ENCODE measurements around the gene TMEM201. TPM values are rescaled to one million over a fixed set of nuclear protein-coding genes. Genes with fewer than 3 reads are reported as not detected.
"Not testable (repeated sequence)": the region's sequence is repeated elsewhere in the genome, so short reads cannot be mapped to it uniquely, and the experiment has no call there.

Gene TMEM201, protein sequence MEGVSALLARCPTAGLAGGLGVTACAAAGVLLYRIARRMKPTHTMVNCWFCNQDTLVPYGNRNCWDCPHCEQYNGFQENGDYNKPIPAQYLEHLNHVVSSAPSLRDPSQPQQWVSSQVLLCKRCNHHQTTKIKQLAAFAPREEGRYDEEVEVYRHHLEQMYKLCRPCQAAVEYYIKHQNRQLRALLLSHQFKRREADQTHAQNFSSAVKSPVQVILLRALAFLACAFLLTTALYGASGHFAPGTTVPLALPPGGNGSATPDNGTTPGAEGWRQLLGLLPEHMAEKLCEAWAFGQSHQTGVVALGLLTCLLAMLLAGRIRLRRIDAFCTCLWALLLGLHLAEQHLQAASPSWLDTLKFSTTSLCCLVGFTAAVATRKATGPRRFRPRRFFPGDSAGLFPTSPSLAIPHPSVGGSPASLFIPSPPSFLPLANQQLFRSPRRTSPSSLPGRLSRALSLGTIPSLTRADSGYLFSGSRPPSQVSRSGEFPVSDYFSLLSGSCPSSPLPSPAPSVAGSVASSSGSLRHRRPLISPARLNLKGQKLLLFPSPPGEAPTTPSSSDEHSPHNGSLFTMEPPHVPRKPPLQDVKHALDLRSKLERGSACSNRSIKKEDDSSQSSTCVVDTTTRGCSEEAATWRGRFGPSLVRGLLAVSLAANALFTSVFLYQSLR
- polyA plus RNA-seq: 1 to 10 TPM; 3.1 to 7.4 (median 4.4) TPM

DNA sequence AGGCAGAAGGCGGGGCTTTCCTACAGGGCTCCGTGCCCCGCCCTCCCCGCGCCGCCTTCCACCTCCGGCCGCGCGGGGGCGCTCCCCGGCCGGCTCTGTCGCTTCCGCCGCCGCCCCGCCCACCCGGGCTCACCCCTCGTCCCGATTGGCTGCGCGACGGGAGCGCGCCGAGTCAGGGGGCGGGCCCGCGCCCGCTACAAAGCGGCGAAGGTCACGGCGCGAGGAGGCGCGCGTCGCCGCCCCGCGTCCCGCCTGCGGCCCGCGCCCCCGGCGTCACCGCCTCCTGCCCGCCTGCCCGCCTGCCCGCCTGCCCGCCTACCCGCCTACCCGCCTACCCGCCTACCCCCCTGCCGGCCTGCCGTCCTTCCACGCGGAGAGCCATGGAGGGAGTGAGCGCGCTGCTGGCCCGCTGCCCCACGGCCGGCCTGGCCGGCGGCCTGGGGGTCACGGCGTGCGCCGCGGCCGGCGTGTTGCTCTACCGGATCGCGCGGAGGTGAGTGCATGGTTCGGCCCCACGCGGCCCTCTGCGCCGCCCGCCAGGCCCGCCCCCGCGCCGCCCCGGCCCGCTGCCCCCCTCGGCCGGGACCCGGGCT, at the start of gene TMEM201:
Gene TMEM201 (plus strand): TSS at position 361 of the 593 bp plus-strand sequence. CDS start 20 bp downstream, at position 381.
- 0 to 1% (median 0%) methylated on average over 63 to 94 of the region's 94 CpGs for WGBS, 3 donors

GRCh38 chr1:9539165-9539828, 49.4 kb upstream of the TMEM201 start, which contains the start of gene SLC25A33:
Gene SLC25A33, plus strand, starts transcription at chr1:9539465. Its CDS starts 227 bp downstream, at chr1:9539692.
- WGBS, 3 donors: 1 to 2% (median 1%) methylated on average over 44 to 91 of the region's 92 CpGs
- H3K27ac ChIP-seq (ENCODE audit: low read depth, low read length): no peak within 1 kb of the TSS

More for the DNA sequence above, at the start of gene TMEM201:
- no peak within 1 kb of the TSS for H3K27ac ChIP-seq (ENCODE audit: low read depth, low read length)

DNA sequence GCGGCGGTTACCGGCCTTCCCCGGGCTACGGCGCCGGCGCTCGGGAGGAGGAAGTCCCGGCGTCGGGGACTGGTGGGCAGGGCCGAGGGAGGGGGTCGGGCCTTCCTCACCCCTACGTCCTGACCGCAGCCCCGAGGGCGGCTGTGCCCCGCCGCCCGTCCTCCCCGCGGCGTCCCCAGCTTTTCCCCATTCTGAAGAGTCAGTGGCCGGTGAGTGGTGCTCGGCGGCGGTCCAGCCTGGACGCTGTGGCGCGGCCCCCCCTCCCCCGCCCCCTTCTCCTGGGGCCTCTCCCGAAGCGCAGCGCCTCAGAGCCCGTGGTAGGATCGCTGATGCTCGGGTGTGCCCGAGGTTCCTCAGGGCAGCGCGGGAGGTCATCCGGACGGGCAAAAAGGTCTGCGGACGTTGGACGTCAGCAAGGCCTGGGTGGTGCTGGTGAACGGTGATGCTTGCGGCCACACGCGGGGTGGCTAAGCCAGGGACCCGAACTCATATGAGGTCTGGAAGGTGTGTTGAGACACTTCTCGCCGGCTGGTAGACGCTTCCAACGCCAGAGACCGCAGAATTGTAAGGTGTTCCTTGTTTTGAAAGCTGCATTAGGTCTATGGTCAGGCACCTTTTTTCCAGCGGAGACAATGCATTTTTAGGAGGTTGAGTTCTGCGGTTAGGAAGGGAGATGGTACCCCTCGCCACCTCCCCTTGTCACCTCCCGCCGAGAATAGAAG, 48.7 kb upstream of the TMEM201 start:
- no peak overlapping the region for H3K27ac ChIP-seq (ENCODE audit: low read depth, low read length)
- WGBS, 3 donors: 4 to 8% (median 7%) methylated on average over 44 to 61 of the region's 61 CpGs

- WGBS, 3 donors: 3 to 20% (median 10%) methylated on average over 3 of the region's 3 CpGs
- H3K27ac ChIP-seq (ENCODE audit: low read depth, low read length): no peak overlapping the region
These were observed 46.3 kb upstream of the TMEM201 start for GRCh38 chr1:9542430-9542829.

DNA sequence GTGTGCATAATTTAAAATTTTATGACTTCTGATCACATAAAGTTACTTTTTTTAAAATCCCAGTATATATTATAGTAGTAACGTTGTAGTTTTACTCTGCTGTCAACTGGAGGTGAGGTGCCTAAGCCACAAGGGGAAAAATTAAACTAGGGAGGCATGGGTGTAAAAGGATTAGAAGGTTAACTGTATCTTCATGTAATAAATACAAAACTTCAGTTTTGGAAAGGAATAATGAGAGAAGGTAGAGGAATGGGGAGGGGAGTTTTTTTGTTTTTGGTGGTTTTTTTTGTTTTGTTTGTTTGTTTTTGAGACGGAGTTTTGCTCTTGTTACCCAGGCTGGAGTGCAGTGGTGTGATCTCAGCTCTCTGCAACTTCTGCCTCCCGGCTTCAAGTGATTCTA, 43.8 kb upstream of the TMEM201 start:
- H3K27ac ChIP-seq (ENCODE audit: low read depth, low read length): no peak overlapping the region
- 67 to 81% (median 76%) methylated on average over 3 of the region's 3 CpGs for WGBS, 3 donors

GRCh38 chr1:9549955-9550546, 38.7 kb upstream of the TMEM201 start:
- WGBS, 3 donors: 70 to 96% (median 94%) methylated on average over 6 of the region's 6 CpGs
- H3K27ac ChIP-seq (ENCODE audit: low read depth, low read length): no peak overlapping the region

- 80 to 94% (median 93%) methylated on average over 1 of the region's 1 CpG for WGBS, 3 donors
- no peak overlapping the region for H3K27ac ChIP-seq (ENCODE audit: low read depth, low read length)
These were observed 36.7 kb upstream of the TMEM201 start for GRCh38 chr1:9551984-9552383.

GRCh38 chr1:9553736-9554144, 35.0 kb upstream of the TMEM201 start:
- WGBS, 3 donors: 55 to 85% (median 78%) methylated on average over 4 of the region's 4 CpGs
- H3K27ac ChIP-seq (ENCODE audit: low read depth, low read length): no peak overlapping the region

DNA sequence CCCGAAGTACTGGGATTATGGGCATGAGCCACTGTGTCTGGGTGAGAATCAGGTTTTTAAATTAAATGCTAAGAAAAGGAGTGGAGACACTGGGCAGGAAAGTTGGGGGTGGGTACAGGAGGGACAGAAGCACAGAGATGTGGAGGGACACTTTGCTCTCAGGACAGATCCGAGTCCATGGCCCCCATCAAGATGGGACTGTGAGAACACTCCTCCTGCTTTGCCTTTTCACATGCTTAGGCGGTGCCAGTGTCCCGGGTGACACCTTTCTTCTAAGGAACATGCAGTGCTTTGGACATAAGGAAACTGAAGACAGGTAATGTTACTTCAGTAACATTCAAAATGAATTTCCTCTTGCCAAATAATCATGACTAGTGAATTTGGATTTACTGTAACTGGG, 32.8 kb upstream of the TMEM201 start:
- H3K27ac ChIP-seq (ENCODE audit: low read depth, low read length): no peak overlapping the region
- 76 to 86% (median 79%) methylated on average over 4 of the region's 4 CpGs for WGBS, 3 donors

DNA sequence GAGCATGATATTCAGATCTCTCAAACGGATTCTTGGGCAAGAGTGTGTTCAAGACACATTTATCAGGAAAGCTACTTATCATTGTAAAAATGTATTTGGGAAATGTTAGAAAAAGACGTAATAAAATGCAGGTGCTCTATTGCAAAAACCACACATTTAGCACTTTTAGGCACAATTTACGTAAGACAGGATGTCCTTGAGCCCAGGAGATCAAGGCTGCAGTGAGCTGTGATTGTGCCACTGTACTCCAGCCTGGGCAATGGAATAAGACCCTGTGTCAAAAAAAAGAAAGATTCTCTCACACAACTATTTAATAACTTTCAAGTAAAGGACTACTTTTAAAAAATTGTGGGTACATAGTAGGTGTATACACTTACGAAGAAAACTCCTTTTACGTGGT, 31.1 kb upstream of the TMEM201 start:
- WGBS, 3 donors: 67 to 82% (median 80%) methylated on average over 5 of the region's 5 CpGs

DNA sequence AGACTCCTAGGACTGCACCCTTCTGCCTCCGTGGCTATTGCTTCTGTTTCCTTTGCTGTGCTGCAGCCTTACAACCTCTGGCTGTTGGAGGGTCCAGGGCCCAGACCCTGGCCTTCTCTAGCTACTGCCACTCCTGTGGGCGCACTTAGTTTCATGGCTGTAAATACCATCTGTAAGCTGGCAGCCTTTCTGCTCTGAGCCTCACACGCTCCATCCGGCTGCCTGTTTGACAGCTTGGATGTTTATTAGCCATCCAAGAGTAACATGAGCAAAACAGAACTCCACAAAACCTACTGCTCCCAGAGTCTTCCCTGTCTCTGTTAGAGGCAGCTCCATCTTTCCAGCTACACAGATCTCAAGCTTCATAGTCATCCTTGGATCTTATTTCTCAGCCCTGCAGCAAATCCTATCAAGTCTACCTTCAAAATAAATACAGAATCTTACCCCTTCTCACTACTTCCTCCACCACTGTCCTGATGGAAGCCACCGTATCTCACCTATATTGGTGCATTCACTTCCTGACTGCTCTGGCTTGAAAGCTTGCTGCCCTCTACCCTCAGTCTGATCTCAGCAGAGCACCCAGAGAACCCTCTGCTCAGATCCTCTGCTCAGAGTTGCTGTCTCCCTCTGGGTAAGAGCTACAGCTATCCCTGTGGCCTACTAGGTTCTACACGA, 30.3 kb upstream of the TMEM201 start:
- WGBS, 3 donors: 82 to 84% (median 84%) methylated on average over 6 of the region's 6 CpGs
- H3K27ac ChIP-seq (ENCODE audit: low read depth, low read length): no peak overlapping the region

More for the DNA sequence above, 31.1 kb upstream of the TMEM201 start:
- no peak overlapping the region for H3K27ac ChIP-seq (ENCODE audit: low read depth, low read length)

GRCh38 chr1:9558946-9559545, 29.7 kb upstream of the TMEM201 start:
- 78 to 81% (median 79%) methylated on average over 11 of the region's 11 CpGs for WGBS, 3 donors

GRCh38 chr1:9559673-9560072, 29.0 kb upstream of the TMEM201 start:
- H3K27ac ChIP-seq (ENCODE audit: low read depth, low read length): no peak overlapping the region
- WGBS, 3 donors: 75 to 79% (median 77%) methylated on average over 5 of the region's 5 CpGs

More at GRCh38 chr1:9558946-9559545, 29.7 kb upstream of the TMEM201 start:
- no peak overlapping the region for H3K27ac ChIP-seq (ENCODE audit: low read depth, low read length)

DNA sequence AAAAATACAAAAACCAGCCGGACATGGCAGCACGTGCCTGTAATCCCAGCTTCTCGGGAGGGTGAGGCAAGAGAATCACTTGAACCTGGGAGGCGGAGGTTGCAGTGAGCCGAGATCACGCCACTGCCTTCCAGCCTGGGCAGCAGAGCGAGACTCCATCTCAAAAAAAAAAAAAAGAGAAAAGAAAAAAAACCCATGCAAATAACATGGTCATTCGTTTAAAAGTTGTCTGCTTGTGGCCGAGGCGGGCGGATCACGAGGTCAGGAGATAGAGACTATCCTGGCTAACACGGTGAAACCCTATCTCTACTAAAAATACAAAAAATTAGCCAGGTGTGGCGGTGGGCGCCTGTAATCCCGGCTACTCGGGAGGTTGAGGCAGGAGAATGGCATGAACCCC, 28.6 kb upstream of the TMEM201 start:
- WGBS, 3 donors: 89 to 93% (median 92%) methylated on average over 17 of the region's 17 CpGs
- H3K27ac ChIP-seq (ENCODE audit: low read depth, low read length): not testable (repeated sequence)

- H3K27ac ChIP-seq (ENCODE audit: low read depth, low read length): no peak overlapping the region
- 11 to 15% (median 13%) methylated on average over 3 of the region's 3 CpGs for WGBS, 3 donors
These were observed 27.3 kb upstream of the TMEM201 start for GRCh38 chr1:9561429-9561828.

GRCh38 chr1:9569267-9569666, 19.4 kb upstream of the TMEM201 start:
- H3K27ac ChIP-seq (ENCODE audit: low read depth, low read length): no peak overlapping the region
- 75 to 88% (median 85%) methylated on average over 1 of the region's 1 CpG for WGBS, 3 donors
